ENCODE measurements around the gene FAM229B. TPM values are rescaled to one million over a fixed set of nuclear protein-coding genes. Genes with fewer than 3 reads are reported as not detected.

The FAM229B gene
- total and polyA plus RNA-seq, 2 of the 8 experiments (the other 6 are each of a cell fraction or from before 2014, with no cell fraction given): 10.0 to 10.4 TPM

GRCh38 chr6:112044856-112045255 is 42.5 kb upstream of the FAM229B start:
- Histone ChIP-seq H3K56ac (replicated peaks; ENCODE audit: insufficient read length, low read depth, low read length) (no peak overlapping the region), H3K79me2 (ENCODE audit: control insufficient read depth in 1 of 2, insufficient read depth in 2 of 2, low read length in 2 of 2) (no peaks in the 10 kb centered on the region), H3K4ac (replicated peaks; ENCODE audit: insufficient read length, low read depth, low read length) (no peak overlapping the region), H3K36me3 (ENCODE audit: control insufficient read depth in 2 of 4, insufficient read depth in 4 of 4, low read length in 3 of 4) (no peaks in the 10 kb centered on the region), H2BK120ac (replicated peaks; ENCODE audit: low read depth, low read length) (no peak overlapping the region), H2BK12ac (ENCODE audit: low read depth, low read length) (peak overlapping the region; percentile 17; the same call in 1 of the 2 replicates), H4K5ac (ENCODE audit: insufficient read length, low read depth, low read length) (no peak overlapping the region), H3K14ac (ENCODE audit: insufficient read length) (no peak overlapping the region), H2AFZ (ENCODE audit: low read length) (no peak overlapping the region), H3K4me1 (replicated peaks in 1 of 4; ENCODE audit: control insufficient read depth in 3 of 4, insufficient read depth in 4 of 4, low read length in 3 of 4) (no peaks in the 10 kb centered on the region), H3K4me2 (ENCODE audit: insufficient read depth in 1 of 2, low read depth in 2 of 2, low read length in 2 of 2) (no peak overlapping the region), H2BK15ac (ENCODE audit: low read length) (no peak overlapping the region), H3K9ac (replicated peaks in 1 of 4; ENCODE audit: extremely low read depth in 1 of 4, low read depth in 3 of 4, low read length in 3 of 4) (no peak overlapping the region), H3K23ac (ENCODE audit: insufficient read length) (no peak overlapping the region), H3K18ac (ENCODE audit: extremely low read depth, low read length) (no peak overlapping the region), H4K8ac (ENCODE audit: extremely low read depth, insufficient read depth, low read length) (no peak overlapping the region), H3K27me3 (replicated peaks in 1 of 4; ENCODE audit: control insufficient read depth in 3 of 4, extremely low read depth in 1 of 4, insufficient read depth in 3 of 4, low read length in 3 of 4) (no peaks in the 10 kb centered on the region), H3K27ac (ENCODE audit: low read depth, low read length) (no peak overlapping the region), H3K79me1 (ENCODE audit: low read depth, low read length) (no peaks in the 10 kb centered on the region), H3K9me3 (ENCODE audit: insufficient read depth in 2 of 2, low read depth in 1 of 2, low read length in 1 of 2) (peaks cover 0 to 6% of the 10 kb centered on the region in 2 experiments; a peak in 1 of 4 replicates), H2BK5ac (ENCODE audit: low read depth, low read length) (no peak overlapping the region), H2BK20ac (ENCODE audit: low read length) (no peak overlapping the region), H4K20me1 (replicated peaks in 1 of 2; ENCODE audit: control insufficient read depth in 1 of 2, insufficient read depth in 2 of 2, low read length in 2 of 2) (no peaks in the 10 kb centered on the region), H3K4me3 (ENCODE audit: extremely low read depth in 1 of 4, insufficient read depth in 2 of 4, low read depth in 3 of 4, low read length in 4 of 4) (no peak overlapping the region), H3K23me2 (ENCODE audit: low read depth, low read length) (no peaks in the 10 kb centered on the region; the same call in 1 of the 2 replicates), H4K91ac (replicated peaks; ENCODE audit: insufficient read length, low read length) (no peak overlapping the region), H2AK5ac (ENCODE audit: low read depth, low read length) (no peak overlapping the region)
- no peak for TF ChIP-seq ASH2L (IDR thresholded peaks at IDR 0.05; ENCODE audit: low read length)
- TF ChIP-seq CHD1 (IDR thresholded peaks at IDR 0.05; ENCODE audit: low read depth, low read length): no peak
- no peak for TF ChIP-seq USF2 (IDR thresholded peaks at IDR 0.05; ENCODE audit: low read length)
- TF ChIP-seq EP300 (IDR thresholded peaks at IDR 0.05; ENCODE audit: borderline replicate concordance in 1 of 2, low read depth in 2 of 2, low read length in 2 of 2): no peak
- TF ChIP-seq RXRA (IDR thresholded peaks at IDR 0.05; ENCODE audit: insufficient read depth, low read depth, low read length): no peak
- no peak for TF ChIP-seq CHD2 (IDR thresholded peaks at IDR 0.05; ENCODE audit: low read length)
- no peak for TF ChIP-seq POLR2A (IDR thresholded peaks at IDR 0.05; ENCODE audit: control extremely low read depth in 1 of 2, low read depth in 2 of 2, low read length in 2 of 2)
- no peak for TF ChIP-seq CTBP2 (IDR thresholded peaks at IDR 0.05; ENCODE audit: borderline replicate concordance, insufficient read depth, insufficient read length, low read length)
- no peak for TF ChIP-seq SRF (IDR thresholded peaks at IDR 0.05; ENCODE audit: low read depth, low read length)
- no peak for TF ChIP-seq SUZ12 (IDR thresholded peaks at IDR 0.05; ENCODE audit: low read length)
- no peak for TF ChIP-seq SIRT6 (IDR thresholded peaks at IDR 0.05; ENCODE audit: low read length)
- TF ChIP-seq RFX5 (IDR thresholded peaks at IDR 0.05; ENCODE audit: borderline replicate concordance, low read depth, low read length): no peak
- TF ChIP-seq TAF7 (optimal IDR thresholded peaks at IDR 0.05; ENCODE audit: borderline replicate concordance, low read depth, low read length): no peak
- ChIA-PET POLR2A (ENCODE audit: partially characterized antibody) (no interaction called here), CTCF (ENCODE audit: partially characterized antibody) (interaction anchor here (0.6 to 9.7 kb wide), 11 partner anchors 18 to 786 kb away, joined by 3 to 102 read pairs (median 5); a partner anchor contains a TSS)
- DNase-seq (ENCODE audit: low read depth in 1 of 2, low spot score in 2 of 2) (no peak), FAIRE-seq (no peak)
- 93% methylated on average over 3 of the region's 3 CpGs; no CpG with 5 or more reads in 1 of the 2 experiments for WGBS, 2 experiments (ENCODE audit: extremely low coverage in 1 of 2, insufficient coverage in 1 of 2, insufficient read length in 1 of 2, insufficient replicate concordance in 2 of 2, low coverage in 1 of 2, low lambda C conversion rate in 2 of 2, missing lambda C conversion rate in 1 of 2)

All from H1 (cell line).